ENCODE measurements around the gene RAPGEF2.
"Not testable (repeated sequence)": the region's sequence is repeated elsewhere in the genome, so short reads cannot be mapped to it uniquely, and the experiment has no call there.

RAPGEF2 gene, protein sequence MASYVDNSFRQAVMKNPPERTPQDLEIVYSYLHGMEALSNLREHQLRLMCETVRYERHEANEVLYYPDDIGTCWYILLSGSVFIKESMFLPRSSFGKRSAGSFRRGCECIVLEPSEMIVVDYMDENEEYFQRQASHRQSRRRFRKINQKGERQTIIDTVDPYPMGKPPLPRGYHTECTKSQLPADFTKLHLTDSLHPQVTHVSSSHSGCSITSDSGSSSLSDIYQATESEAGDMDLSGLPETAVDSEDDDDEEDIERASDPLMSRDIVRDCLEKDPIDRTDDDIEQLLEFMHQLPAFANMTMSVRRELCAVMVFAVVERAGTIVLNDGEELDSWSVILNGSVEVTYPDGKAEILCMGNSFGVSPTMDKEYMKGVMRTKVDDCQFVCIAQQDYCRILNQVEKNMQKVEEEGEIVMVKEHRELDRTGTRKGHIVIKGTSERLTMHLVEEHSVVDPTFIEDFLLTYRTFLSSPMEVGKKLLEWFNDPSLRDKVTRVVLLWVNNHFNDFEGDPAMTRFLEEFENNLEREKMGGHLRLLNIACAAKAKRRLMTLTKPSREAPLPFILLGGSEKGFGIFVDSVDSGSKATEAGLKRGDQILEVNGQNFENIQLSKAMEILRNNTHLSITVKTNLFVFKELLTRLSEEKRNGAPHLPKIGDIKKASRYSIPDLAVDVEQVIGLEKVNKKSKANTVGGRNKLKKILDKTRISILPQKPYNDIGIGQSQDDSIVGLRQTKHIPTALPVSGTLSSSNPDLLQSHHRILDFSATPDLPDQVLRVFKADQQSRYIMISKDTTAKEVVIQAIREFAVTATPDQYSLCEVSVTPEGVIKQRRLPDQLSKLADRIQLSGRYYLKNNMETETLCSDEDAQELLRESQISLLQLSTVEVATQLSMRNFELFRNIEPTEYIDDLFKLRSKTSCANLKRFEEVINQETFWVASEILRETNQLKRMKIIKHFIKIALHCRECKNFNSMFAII (N-terminal part only)

DNA sequence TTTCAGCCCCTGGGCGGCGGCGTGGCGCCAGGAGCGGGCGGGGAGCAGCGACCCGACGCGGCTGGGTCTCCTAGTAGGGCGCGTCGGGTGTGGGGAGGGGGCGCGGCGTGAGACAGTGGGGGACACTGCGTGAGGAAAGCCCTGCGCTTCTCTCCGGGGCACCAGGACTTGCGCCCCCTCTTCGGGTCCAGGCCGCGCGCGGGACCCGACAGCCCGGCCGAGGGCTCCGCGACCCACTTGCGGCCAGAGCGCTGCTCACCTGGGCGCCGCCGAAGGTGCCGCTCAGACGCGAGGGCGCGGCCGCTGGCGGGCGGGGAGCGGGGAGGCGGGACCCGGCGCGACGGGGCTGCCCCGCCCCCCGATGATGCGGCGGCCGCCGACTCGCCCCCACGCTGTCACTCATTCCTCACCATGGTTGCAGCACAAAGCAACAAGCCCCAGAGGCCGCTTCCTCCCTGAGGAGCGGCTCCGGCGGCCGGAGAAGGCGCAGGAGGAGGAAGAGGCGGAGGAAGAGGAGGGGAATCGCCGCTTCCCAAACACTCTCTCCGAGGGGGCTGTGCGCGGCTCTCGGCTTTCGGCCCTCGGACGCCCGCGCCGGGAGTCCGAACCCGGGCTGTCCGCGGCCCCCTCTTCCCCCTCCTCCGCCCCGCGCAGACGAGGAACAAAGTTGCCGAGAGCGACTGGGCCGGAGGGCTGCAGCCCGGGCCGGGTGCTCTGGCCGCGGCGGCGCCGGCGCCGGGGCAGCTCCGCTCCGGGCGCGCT is at the start of gene RAPGEF2:
Gene RAPGEF2 (plus strand): TSS at position 458 of the 762 bp plus-strand sequence. CDS start 1,084 bp downstream, outside the sequence.
- DNase-seq (ENCODE audit: low read depth in 1 of 2, low spot score in 1 of 2): peak; percentile 69 to 78

DNA sequence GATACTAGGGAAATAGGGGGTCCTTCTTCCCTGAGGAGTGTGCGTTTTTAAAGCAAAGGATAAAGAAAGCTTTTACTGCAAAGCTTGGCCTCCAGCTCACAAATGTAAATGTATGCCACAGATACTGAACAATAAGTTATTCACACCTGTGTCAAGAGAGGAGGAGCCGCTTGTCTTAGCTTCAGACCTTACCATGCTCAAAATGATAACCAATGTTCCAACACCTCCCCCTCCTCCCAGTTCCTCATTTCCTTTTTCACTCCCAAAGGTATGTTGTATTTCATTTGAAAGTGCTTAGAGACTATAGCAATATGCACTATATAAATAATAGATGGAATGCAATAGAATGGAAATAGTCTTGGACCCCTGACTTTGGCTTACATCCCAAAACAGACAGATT is 47.0 kb upstream of the RAPGEF2 start:
- no peak for DNase-seq (ENCODE audit: low read depth in 1 of 2, low spot score in 1 of 2)

DNA sequence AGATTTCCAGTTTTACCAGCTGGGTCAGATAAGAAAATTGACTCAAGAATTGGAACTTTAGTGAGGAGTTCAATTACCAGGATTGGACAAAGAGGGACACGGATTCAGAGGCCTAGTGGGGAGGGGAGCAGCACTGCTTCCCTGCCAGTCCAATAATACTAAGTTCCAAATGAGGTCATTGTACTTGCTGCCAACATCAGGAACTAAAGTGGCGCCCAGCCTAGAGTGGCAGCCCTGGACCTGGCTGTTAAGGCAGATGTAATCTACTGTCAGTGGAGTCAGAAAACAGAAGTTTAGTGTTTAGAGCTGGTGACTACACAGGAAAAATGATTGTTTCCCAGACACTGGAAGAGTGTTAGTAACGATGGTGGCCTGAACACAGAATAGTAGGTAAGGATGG is 42.7 kb upstream of the RAPGEF2 start:
- DNase-seq (ENCODE audit: low read depth in 1 of 2, low spot score in 1 of 2): no peak

DNA sequence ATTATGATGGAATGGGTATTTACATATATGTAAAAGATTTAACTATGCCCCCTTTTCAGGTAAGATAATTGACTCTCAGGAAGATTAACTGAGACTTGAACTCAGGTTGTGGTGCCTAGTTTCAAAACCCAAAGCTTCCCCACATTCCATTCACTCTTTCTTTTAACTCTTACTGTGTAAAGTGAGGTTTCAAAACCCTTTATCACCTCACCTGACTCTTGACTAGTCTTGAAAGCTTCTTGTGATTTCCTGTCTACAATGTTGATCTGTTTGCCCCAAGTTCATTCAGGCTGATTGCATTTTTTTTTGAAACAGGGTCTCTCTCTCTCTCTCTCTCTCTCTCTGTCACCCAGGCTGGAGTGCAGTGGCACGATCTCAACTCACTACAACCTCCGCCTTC is 40.5 kb upstream of the RAPGEF2 start:
- DNase-seq (ENCODE audit: low read depth in 1 of 2, low spot score in 1 of 2): no peak

DNA sequence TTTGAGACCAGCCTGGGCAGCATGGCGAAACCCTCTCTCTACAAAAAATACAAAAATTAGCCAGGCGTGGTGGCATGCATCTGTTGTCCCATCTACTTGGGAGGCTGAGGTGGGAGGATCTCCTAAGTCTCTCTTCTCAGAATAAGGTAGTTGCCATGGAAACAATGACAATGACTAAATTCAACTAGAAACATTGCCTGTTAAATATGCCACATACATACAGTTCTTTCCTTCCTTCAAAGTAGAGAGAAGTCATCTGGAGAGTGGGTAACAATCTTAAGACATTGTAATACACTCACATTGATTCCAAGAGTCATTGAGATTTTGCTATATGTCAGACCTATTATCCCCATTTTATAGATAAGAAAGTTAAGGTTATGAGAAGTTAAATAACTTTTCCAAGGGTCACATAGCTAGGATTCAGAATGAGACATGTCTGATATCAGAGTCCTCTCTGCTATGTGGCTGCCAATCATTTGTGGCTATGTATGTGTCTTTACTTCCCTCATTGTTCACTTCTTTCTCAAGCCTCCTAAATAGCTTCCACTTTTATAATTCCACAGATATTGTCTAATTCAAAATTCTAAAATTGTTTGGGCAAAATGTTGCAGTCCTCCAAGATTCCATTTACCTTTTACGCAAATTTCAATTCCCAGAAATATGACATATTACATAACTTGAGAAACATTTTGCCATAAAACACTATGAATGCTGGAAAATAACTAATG is 37.2 kb upstream of the RAPGEF2 start:
- DNase-seq (ENCODE audit: low read depth in 1 of 2, low spot score in 1 of 2): no peak

DNA sequence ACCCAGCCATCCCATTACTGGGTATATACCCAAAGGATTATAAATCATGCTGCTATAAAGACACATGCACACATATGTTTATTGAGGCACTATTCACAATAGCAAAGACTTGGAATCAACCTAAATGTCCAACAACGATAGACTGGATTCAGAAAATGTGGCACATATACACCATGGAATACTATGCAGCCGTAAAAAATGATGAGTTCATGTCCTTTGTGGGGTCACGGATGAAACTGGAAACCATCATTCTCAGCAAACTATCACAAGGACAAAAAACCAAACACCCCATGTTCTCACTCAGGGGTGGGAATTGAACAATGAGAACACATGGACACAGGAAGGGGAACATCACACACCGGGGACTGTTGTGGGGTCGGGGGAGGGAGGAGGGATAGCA is 34.7 kb upstream of the RAPGEF2 start:
- not testable (repeated sequence) for DNase-seq (ENCODE audit: low read depth in 1 of 2, low spot score in 1 of 2)

DNA sequence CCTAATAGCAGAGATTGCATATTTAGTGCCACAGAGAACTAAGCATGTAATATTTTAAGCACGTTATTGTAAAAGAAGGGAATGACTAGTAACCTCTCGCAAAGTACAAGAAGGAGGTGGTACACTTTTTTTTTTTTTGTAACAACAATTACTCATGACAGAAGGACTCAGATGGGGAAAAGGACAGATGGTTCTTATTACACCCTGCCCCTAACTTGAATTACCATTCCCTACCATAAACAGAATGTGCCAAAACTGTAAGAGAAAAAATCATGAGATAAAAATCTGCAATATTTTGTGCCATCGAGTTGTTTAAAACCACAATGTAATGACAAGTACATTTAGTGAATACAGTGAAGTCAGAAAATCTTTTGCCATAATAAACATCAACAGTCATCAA is 33.0 kb upstream of the RAPGEF2 start:
- DNase-seq (ENCODE audit: low read depth in 1 of 2, low spot score in 1 of 2): no peak

DNA sequence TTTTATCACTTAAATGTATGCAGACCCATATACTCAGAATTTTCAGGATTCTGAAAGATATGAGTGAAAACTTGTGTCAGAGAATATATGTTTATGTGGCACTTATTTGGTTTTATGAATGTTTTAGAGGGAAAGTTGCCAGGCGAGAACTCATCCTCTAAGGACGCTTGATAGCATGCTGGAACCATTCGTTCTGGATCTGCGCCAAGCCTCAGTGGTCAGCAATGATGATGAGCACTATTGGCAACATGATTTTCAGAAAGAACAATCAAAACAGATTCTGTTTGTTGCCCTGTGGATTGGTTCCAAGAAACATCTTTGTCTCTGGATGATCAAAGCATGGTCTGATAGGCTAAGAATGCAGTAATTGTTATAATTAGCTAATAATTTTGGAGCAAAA is 32.1 kb upstream of the RAPGEF2 start:
- DNase-seq (ENCODE audit: low read depth in 1 of 2, low spot score in 1 of 2): no peak

DNA sequence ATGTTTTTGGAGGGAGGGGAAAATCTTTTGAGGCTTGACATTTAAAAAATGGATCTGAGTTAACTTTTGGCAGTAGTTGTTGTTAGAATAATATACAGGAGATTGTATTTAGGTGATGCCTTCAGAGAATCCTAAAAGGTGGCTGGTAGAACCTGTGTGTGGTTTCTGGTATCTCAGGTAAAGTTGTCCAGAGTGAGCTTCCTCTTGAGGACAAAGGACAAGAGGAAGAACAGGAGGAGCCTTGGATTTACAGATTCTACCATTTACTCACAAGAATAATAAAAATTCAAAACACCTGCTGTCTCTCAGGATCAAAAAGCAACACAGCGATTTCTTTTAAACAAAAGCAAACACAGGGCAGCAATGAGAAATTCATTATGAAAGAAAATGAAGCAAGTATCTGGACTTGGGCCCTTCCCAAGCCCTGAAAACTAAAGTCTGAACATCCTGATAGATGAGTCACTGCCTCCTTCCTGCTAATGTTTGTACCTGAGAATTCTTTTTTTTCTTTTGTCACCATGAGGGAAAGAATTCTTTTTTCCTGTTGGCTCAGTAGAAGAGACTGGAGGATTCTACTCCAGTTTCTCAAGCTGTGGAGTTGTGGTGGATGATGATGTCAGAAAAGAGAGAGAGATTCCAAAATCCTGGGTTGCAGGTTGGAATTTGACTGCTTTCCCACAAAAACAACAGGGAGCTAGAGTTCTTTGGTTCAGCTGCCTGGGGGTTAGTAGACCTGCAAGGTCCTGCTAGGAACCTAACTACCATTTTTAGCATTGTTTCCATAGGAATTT is 31.5 kb upstream of the RAPGEF2 start:
- DNase-seq (ENCODE audit: low read depth in 1 of 2, low spot score in 1 of 2): no peak

DNA sequence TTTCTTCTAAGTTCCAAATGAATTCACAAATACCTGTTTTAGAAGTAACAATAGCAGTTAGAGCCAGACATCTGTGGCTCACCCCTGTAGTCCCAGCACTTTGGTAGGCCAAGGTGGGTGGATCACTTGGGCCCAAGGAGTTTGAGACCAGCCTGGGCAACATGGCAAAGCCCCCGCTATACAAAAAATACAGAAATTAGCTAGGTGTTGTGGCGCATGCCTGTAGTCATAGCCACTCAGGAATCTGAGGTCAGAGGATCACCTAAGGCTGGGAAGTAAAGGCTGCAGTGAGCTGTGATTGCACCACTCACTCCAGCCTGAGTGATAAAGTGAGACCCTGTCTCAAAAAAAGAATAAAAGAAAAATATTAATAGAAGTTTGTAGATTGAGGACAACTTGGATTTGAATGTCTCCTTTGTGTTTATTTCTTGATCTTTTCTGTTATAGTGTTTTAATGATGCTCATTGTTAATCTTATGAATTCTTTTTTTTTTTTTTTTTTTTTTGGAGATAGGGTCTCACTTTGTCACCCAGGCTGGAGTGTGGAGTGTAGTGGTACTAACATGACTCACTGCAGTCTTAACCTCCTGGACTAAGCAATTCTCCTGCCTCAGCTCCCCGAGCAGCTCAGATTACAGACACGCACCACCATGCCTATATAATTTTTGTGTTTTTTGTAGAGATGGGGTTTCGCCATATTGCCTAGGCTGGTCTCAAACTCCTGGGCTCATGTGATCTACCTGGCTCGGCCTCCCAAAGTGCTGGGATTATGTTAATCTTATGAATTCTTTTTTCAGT is 30.7 kb upstream of the RAPGEF2 start:
- no peak for DNase-seq (ENCODE audit: low read depth in 1 of 2, low spot score in 1 of 2)

DNA sequence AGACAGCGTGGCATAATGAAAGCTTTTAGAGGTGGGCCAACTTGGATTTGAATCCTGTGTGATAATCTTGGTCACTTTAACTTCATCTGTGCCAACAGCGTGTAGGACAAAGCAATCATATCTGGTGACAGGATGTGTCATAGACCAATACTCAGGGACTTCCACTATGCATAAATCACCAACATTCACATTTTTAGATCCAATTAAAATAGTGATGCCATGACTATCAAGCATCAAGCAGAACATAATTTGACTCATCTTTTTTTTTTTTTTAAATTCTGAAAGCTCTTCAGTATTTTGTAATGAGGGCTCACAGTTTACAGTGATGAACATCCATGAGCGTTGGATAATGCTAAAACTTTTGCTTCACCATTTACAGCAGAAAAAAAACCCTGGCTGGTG is 27.3 kb upstream of the RAPGEF2 start:
- no peak for DNase-seq (ENCODE audit: low read depth in 1 of 2, low spot score in 1 of 2)

DNA sequence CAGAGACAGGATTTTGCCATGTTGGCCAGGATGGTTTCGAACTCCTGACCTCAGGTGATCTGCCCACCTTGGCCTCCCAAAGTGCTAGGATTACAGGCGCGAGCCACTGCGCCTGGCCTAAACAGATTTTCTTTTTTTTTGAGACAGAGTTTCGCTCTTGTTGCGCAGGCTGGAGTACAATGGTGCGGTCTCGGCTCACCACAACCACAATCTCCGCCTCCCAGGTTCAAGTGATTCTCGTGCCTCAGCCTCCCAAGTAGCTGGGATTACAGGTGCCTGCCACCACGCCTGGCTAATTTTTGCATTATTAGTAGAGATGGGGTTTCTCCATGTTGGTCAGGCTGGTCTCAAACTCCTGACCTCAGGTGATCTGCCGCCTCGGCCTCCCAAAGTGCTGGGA is 25.9 kb upstream of the RAPGEF2 start:
- not testable (repeated sequence) for DNase-seq (ENCODE audit: low read depth in 1 of 2, low spot score in 1 of 2)

DNA sequence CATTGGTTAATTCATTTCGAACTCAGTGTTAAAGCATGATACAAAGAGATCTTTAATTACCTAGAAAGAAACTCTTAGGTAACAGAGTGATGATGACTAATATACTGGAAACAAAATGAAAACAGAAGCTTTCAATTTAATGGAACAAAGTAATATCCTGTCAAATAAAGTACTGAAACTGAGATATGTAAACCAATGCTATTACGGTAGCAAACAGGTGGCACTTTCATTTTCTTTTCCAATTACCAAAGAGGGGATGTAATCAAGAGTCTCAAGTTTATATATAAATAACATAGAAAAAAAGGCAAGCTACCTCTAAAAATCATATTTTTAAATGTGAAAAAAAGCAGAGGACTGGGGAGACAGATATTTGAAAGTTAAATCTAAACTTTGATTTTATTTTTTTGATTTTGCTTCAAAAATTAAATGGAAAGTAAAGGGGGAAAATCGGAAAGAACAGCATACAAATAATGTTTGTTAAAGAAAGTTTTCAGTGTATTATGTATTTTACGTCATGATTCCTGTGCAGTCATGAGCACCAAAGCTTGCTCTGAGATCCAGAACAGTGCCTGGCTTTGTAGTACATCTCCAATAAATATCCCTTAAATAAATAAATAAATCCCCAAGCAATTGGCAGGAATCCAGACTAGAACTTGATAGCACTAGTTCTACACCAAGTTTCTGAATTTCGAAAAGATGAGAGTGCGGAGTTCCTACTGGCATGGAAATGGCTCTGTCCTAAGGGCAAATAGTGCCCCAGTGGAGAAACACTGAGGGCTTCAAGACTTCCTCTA is 25.0 kb upstream of the RAPGEF2 start:
- DNase-seq (ENCODE audit: low read depth in 1 of 2, low spot score in 1 of 2): no peak

DNA sequence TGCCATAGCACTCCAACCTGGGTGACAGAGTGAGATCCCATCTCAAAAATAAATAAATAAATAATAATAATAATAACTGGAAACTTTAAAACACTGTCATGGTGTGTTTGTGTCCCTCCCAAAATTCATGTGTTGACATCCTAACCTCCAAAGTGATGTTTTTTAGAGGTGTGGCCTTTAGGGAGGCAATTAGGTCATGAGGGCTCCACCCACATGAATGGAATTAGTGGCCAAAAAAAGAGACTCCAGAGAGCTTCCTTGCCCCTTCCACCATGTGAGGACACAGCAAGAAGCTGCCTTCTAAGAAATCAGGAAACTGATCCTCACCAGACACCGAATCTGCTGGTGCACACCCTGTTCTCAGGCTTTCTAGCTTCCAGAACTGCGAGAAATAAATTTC is 23.8 kb upstream of the RAPGEF2 start:
- DNase-seq (ENCODE audit: low read depth in 1 of 2, low spot score in 1 of 2): no peak

DNA sequence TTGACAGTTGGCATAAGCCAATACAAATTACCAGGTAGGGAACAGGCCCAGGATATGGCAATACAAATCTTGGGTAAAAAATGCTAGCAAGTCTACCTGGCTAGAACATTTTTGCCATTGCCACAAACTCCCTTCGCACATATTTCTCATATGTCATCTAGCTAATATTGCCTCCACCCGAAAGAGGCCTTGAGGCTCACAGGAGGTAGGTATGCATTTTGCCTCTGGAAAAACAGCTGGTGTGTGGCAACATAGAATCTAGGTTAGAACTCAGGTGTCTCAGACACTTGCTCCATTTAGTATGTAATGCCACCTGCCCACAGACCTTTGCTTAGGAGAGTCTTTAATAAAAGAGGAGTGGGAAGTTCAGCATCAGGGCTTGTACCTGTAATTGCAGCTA is 16.3 kb upstream of the RAPGEF2 start:
- no peak for DNase-seq (ENCODE audit: low read depth in 1 of 2, low spot score in 1 of 2)

DNA sequence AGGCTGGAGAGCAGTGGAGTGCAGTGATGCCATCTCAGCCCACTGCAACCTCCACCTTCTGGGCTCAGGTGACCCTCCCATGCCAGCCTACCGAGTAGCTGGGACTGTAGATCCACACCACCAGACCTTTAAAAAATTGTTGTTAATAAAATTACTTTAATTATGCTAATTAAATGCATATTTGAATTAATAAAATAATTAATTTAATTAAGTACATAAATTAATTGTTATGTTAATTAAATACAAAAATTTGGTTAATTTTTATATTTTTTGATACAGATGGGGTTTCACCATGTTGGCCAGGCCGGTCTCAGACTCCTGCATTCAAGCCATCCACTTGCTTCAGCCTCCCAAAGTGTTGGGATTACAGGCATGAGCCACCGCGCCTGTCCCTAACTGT is 12.6 kb upstream of the RAPGEF2 start:
- no peak for DNase-seq (ENCODE audit: low read depth in 1 of 2, low spot score in 1 of 2)

DNA sequence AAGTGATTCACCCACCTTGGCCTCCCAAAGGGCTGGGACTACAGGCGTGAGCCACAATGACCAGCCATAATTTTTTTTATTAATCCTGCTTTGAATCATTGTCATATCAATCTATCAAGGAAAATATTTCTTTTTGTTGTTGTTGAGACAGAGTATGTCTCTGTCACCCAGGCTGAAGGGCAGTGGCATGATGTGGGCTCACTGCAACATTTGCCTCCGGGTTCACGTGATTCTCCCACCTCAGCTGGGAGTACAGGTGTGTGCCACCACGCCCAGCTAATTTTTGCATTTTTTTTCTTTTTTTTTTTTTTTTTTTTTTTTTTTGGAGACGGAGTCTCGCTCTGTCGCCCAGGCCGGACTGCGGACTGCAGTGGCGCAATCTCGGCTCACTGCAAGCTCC is 8.7 kb upstream of the RAPGEF2 start:
- DNase-seq (ENCODE audit: low read depth in 1 of 2, low spot score in 1 of 2): not testable (repeated sequence)

DNA sequence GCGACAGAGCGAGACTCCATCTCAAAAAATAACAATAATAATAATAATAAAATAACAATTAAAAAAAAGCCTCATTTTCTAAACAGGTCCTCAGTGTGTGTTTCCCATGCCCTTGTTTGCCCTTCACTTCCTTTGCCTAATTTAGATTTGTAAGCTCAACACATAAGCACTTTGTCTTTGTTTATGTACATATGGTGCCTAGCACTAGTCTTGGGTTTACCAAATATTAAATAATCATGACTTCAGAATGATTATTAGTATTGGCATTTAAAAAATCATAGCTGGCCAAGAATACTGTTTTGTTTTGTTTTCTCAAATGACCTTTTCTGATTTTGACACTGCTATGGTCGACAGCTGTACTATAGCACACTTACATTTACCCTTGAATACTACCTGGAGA is 6.4 kb upstream of the RAPGEF2 start:
- DNase-seq (ENCODE audit: low read depth in 1 of 2, low spot score in 1 of 2): no peak
